Measurements from ENCODE around the gene POU2AF1. TPM values are rescaled to one million over a fixed set of nuclear protein-coding genes. Genes with fewer than 3 reads are reported as not detected.

POU2AF1 gene
- total and polyA plus RNA-seq, 2 of the 13 experiments (the other 11 are each of a cell fraction or from before 2014, with no cell fraction given): 1.9 to 3.6 TPM

DNA sequence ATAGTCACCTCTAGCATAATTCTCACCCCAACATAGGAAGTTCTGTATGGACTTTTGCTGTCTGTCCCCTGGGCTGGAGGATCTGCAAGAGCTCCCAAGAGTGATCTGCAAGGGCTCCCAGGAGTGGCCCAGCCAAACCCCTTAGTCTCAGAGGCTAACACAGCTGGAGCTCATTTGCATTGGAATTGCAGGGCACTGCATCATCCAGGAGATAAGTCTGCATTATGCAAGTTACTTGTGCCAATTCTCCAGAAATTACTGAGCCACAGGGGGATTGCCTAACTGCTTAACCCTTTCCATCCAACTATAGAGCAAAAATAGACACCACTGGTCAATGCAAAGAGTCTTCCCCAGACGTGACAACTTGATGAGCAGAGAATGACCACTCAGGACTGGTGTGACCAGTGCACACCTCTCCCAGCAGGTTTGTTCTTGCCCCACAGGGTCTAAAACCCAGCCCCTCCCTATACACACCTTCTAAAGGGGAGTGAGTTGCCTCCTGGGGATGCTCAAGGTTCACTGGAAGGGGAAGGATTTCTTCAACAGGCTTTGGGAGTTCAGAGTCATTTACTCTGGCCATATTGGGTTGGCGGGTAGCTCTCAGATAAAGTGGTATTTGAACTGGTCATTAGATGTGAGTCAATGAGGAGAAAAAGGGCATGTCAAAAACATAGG, 42.4 kb downstream of the POU2AF1 start (continued):
- TF ChIP-seq ZBTB8A (CRISPR knock-in tag; IDR thresholded peaks at IDR 0.05; ENCODE audit: borderline replicate concordance, low read depth) (0 out of 2 replicates have a peak, but pooled peaks have one; percentile 33), NRL (CRISPR knock-in tag; IDR thresholded peaks at IDR 0.05; ENCODE audit: borderline replicate concordance) (no peak), MAZ (IDR thresholded peaks at IDR 0.05; ENCODE audit: borderline replicate concordance, low read depth, low read length) (no peak), MAZ (CRISPR knock-in tag; IDR thresholded peaks at IDR 0.05; ENCODE audit: low read depth) (0 out of 2 replicates have a peak, but pooled peaks have one; percentile 66), ZNF160 (CRISPR knock-in tag; IDR thresholded peaks at IDR 0.05) (no peak), NFRKB (IDR thresholded peaks at IDR 0.05) (no peak), ZNF441 (CRISPR knock-in tag; IDR thresholded peaks at IDR 0.05; ENCODE audit: borderline replicate concordance) (no peak), LCORL (IDR thresholded peaks at IDR 0.05) (no peak), LCORL (CRISPR knock-in tag; IDR thresholded peaks at IDR 0.05) (peak; percentile 36; the same call in 1 of the 2 replicates), SP1 (IDR thresholded peaks at IDR 0.05) (no peak), SP1 (CRISPR knock-in tag; IDR thresholded peaks at IDR 0.05) (no peak), SPEN (CRISPR knock-in tag; IDR thresholded peaks at IDR 0.05; ENCODE audit: low read depth) (no peak), HMGA1 (CRISPR knock-in tag; conservative IDR thresholded peaks at IDR 0.05) (no peak), KLF15 (CRISPR knock-in tag; IDR thresholded peaks at IDR 0.05; ENCODE audit: borderline replicate concordance) (no peak), ZNF383 (CRISPR knock-in tag; IDR thresholded peaks at IDR 0.05; ENCODE audit: borderline replicate concordance) (no peak), RXRA (CRISPR knock-in tag; IDR thresholded peaks at IDR 0.05) (no peak; the same call in 1 of the 2 replicates), SOX6 (IDR thresholded peaks at IDR 0.05) (no peak), SOX6 (CRISPR knock-in tag; IDR thresholded peaks at IDR 0.05) (peak; percentile 61; the same call in 1 of the 2 replicates), ZNF432 (CRISPR knock-in tag; IDR thresholded peaks at IDR 0.05; ENCODE audit: borderline replicate concordance) (no peak), ZBTB3 (CRISPR knock-in tag; IDR thresholded peaks at IDR 0.05; ENCODE audit: borderline replicate concordance, low read depth) (no peak), NFE2L2 (IDR thresholded peaks at IDR 0.05; ENCODE audit: low read length) (no peak), SCMH1 (CRISPR knock-in tag; IDR thresholded peaks at IDR 0.05; ENCODE audit: borderline replicate concordance) (no peak), HOXD1 (CRISPR knock-in tag; IDR thresholded peaks at IDR 0.05) (no peak), KDM1A (CRISPR knock-in tag; IDR thresholded peaks at IDR 0.05) (no peak), ARNT2 (CRISPR knock-in tag; IDR thresholded peaks at IDR 0.05; ENCODE audit: low read depth) (no peak)
- TF ChIP-seq, protein P1, sequence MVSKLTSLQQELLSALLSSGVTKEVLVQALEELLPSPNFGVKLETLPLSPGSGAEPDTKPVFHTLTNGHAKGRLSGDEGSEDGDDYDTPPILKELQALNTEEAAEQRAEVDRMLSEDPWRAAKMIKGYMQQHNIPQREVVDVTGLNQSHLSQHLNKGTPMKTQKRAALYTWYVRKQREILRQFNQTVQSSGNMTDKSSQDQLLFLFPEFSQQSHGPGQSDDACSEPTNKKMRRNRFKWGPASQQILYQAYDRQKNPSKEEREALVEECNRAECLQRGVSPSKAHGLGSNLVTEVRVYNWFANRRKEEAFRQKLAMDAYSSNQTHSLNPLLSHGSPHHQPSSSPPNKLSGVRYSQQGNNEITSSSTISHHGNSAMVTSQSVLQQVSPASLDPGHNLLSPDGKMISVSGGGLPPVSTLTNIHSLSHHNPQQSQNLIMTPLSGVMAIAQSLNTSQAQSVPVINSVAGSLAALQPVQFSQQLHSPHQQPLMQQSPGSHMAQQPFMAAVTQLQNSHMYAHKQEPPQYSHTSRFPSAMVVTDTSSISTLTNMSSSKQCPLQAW (CRISPR knock-in tag; IDR thresholded peaks at IDR 0.05): no peak
- TF ChIP-seq, protein P2, sequence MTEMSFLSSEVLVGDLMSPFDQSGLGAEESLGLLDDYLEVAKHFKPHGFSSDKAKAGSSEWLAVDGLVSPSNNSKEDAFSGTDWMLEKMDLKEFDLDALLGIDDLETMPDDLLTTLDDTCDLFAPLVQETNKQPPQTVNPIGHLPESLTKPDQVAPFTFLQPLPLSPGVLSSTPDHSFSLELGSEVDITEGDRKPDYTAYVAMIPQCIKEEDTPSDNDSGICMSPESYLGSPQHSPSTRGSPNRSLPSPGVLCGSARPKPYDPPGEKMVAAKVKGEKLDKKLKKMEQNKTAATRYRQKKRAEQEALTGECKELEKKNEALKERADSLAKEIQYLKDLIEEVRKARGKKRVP (CRISPR knock-in tag; IDR thresholded peaks at IDR 0.05): peak in 1 of 2 experiments; percentile 98; a peak in 2 of 4 replicates
- TF ChIP-seq, protein P3, sequence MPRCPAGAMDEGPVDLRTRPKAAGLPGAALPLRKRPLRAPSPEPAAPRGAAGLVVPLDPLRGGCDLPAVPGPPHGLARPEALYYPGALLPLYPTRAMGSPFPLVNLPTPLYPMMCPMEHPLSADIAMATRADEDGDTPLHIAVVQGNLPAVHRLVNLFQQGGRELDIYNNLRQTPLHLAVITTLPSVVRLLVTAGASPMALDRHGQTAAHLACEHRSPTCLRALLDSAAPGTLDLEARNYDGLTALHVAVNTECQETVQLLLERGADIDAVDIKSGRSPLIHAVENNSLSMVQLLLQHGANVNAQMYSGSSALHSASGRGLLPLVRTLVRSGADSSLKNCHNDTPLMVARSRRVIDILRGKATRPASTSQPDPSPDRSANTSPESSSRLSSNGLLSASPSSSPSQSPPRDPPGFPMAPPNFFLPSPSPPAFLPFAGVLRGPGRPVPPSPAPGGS (CRISPR knock-in tag; IDR thresholded peaks at IDR 0.05): no peak
